Measurements from ENCODE around the gene UBR4. TPM values are rescaled to one million over a fixed set of nuclear protein-coding genes. Genes with fewer than 3 reads are reported as not detected.
"Not testable (repeated sequence)": the region's sequence is repeated elsewhere in the genome, so short reads cannot be mapped to it uniquely, and the experiment has no call there.

The UBR4 gene
- polyA plus RNA-seq, 1 experiment, result 80.0 TPM

GRCh38 chr1:19190468-19190867, 19.6 kb downstream of the UBR4 start:
- POLR2A ChIA-PET, result no interaction called here
- CTCF ChIA-PET, result no interaction called here
- Histone ChIP-seq H3K36me3 (ENCODE audit: control insufficient read depth, insufficient read depth, low read length) (peaks cover 34% of the 10 kb centered on the region), H3K4me3 (ENCODE audit: low read depth, low read length) (no peak overlapping the region), H3K27me3 (ENCODE audit: control insufficient read depth, insufficient read depth, low read length) (no peaks in the 10 kb centered on the region)
- TF ChIP-seq CTCF (IDR thresholded peaks at IDR 0.05; ENCODE audit: insufficient read depth, low read depth, low read length), result no peak
- no peak for DNase-seq (ENCODE audit: low read depth)

GRCh38 chr1:19189270-19189669, 20.8 kb downstream of the UBR4 start:
- ChIA-PET POLR2A (no interaction called here), CTCF (no interaction called here)

GRCh38 chr1:19187852-19188251, 22.2 kb downstream of the UBR4 start:
- DNase-seq (ENCODE audit: low read depth), result no peak
- Histone ChIP-seq H3K36me3 (ENCODE audit: control insufficient read depth, insufficient read depth, low read length) (peaks cover 39% of the 10 kb centered on the region), H3K27me3 (ENCODE audit: control insufficient read depth, insufficient read depth, low read length) (no peaks in the 10 kb centered on the region), H3K4me3 (ENCODE audit: low read depth, low read length) (no peak overlapping the region)
- ChIA-PET POLR2A (no interaction called here), CTCF (interaction anchor here (0.7 kb wide), 1 partner anchor 8 kb away, joined by 6 read pairs; no protein-coding TSS in a partner anchor)
- no peak for TF ChIP-seq CTCF (IDR thresholded peaks at IDR 0.05; ENCODE audit: insufficient read depth, low read depth, low read length)

More at GRCh38 chr1:19189270-19189669, 20.8 kb downstream of the UBR4 start:
- no peak for DNase-seq (ENCODE audit: low read depth)
- Histone ChIP-seq H3K4me3 (ENCODE audit: low read depth, low read length) (no peak overlapping the region), H3K36me3 (ENCODE audit: control insufficient read depth, insufficient read depth, low read length) (peaks cover 36% of the 10 kb centered on the region), H3K27me3 (ENCODE audit: control insufficient read depth, insufficient read depth, low read length) (no peaks in the 10 kb centered on the region)
- TF ChIP-seq CTCF (IDR thresholded peaks at IDR 0.05; ENCODE audit: insufficient read depth, low read depth, low read length), result no peak

GRCh38 chr1:19186001-19186400, 24.1 kb downstream of the UBR4 start:
- ChIA-PET CTCF (interaction anchor here (1.0 kb wide), 1 partner anchor 20 kb away, joined by 3 read pairs; no protein-coding TSS in a partner anchor), POLR2A (no interaction called here)

GRCh38 chr1:19182223-19182622, 27.8 kb downstream of the UBR4 start:
- Histone ChIP-seq H3K27me3 (ENCODE audit: control insufficient read depth, insufficient read depth, low read length) (no peaks in the 10 kb centered on the region), H3K36me3 (ENCODE audit: control insufficient read depth, insufficient read depth, low read length) (peaks cover 36% of the 10 kb centered on the region), H3K4me3 (ENCODE audit: low read depth, low read length) (no peak overlapping the region)
- TF ChIP-seq CTCF (IDR thresholded peaks at IDR 0.05; ENCODE audit: insufficient read depth, low read depth, low read length), result no peak
- POLR2A ChIA-PET, result no interaction called here
- CTCF ChIA-PET, result interaction anchor here (1.8 kb wide), 1 partner anchor 9 kb away, joined by 6 read pairs; no protein-coding TSS in a partner anchor
- DNase-seq (ENCODE audit: low read depth), result no peak

More at GRCh38 chr1:19186001-19186400, 24.1 kb downstream of the UBR4 start:
- peaks cover 32% of the 10 kb centered on the region for H3K36me3 ChIP-seq (ENCODE audit: control insufficient read depth, insufficient read depth, low read length)
- no peak for TF ChIP-seq CTCF (IDR thresholded peaks at IDR 0.05; ENCODE audit: insufficient read depth, low read depth, low read length)
- DNase-seq (ENCODE audit: low read depth), result no peak
- H3K4me3 ChIP-seq (ENCODE audit: low read depth, low read length), result no peak overlapping the region
- H3K27me3 ChIP-seq (ENCODE audit: control insufficient read depth, insufficient read depth, low read length), result no peaks in the 10 kb centered on the region

- POLR2A ChIA-PET; H3K27me3 ChIP-seq (ENCODE audit: control insufficient read depth, insufficient read depth, low read length); H3K4me3 ChIP-seq (ENCODE audit: low read depth, low read length); DNase-seq (ENCODE audit: low read depth): not testable (repeated sequence)
- H3K36me3 ChIP-seq (ENCODE audit: control insufficient read depth, insufficient read depth, low read length), result peaks cover 32% of the 10 kb centered on the region
- CTCF ChIA-PET, result interaction anchor here (1.7 kb wide), 1 partner anchor 36 kb away, joined by 5 read pairs; no protein-coding TSS in a partner anchor
Measured at GRCh38 chr1:19180265-19180657, 29.8 kb downstream of the UBR4 start.

Measured in BJ (cell line).